Mucosa of descending colon (tissue), 3 donors: Measurements from ENCODE around the gene RALGPS1. TPM values are rescaled to one million over a fixed set of nuclear protein-coding genes. Genes with fewer than 3 reads are reported as not detected.

Source experiments
- ATAC-seq: fragments of 200-7000 bp; cut with Tn5 transposase; one replicate; pipeline ENCODE4 v1.9.1; 2020; ENCODE audit warnings: mild to moderate bottlenecking, moderate library complexity
- DNase-seq, 3 donors: peaks; one replicate each; pipeline ENCODE4 v3.0.0-alpha.2; 2020
- H3K36me3 ChIP-seq: fragments of 200-600 bp; one replicate; pipeline ENCODE4 v1.8.0; 2021; ENCODE audit warnings: low read depth, mild to moderate bottlenecking
- H3K4me1 ChIP-seq: fragments of 200-600 bp; one replicate; pipeline ENCODE4 v1.8.0; 2021; ENCODE audit warnings: low read depth, mild to moderate bottlenecking
- H3K4me3 ChIP-seq: fragments of 200-600 bp; one replicate; pipeline ENCODE4 v1.8.0; 2021; ENCODE audit warnings: mild to moderate bottlenecking
- H3K9me3 ChIP-seq: fragments of 200-600 bp; one replicate; pipeline ENCODE4 v1.8.0; 2021; ENCODE audit warnings: mild to moderate bottlenecking
- intact Hi-C, 2 donors: fragments of 100-400 bp; cut with DNase I in 1 of 2; cut with micrococcal nuclease in 1 of 2; formaldehyde crosslinking; loops; one replicate each; pipeline versions ENCODE4 v1.11.0 to v1.11.1; 2022; cut with DNase I, micrococcal nuclease
- total RNA-seq, 3 donors: library from RNA; stranded (reverse); fragmentation: NEBNext Ultra II Directional in 2 of 3; extraction: Animal tissue kit (Norgen Biotek cat#: 25700) in 2 of 3; gene quantifications; one replicate each; pipeline versions ENCODE4 v1.2.1 to v1.2.4, GENCODE V29; 2021 to 2023
- TF ChIP-seq, protein P1 (sequence below): fragments of 200-600 bp; IDR thresholded peaks from one replicate; pipeline ENCODE4 v1.8.0; 2022; ENCODE audit warnings: antibody characterized with exemption, mild to moderate bottlenecking
- donor health status: DM: no; HTN: no; CAD: no; lungs with moderate emphysema.
- donor health status: DM: no; HTN: no; CAD: no.
- donor health status: DM: no; HTN: yes; CAD: no.

RALGPS1 gene
- total RNA-seq, 3 donors from 2014 or later, result 31.3 to 55.4 (median 32.1) TPM

DNA sequence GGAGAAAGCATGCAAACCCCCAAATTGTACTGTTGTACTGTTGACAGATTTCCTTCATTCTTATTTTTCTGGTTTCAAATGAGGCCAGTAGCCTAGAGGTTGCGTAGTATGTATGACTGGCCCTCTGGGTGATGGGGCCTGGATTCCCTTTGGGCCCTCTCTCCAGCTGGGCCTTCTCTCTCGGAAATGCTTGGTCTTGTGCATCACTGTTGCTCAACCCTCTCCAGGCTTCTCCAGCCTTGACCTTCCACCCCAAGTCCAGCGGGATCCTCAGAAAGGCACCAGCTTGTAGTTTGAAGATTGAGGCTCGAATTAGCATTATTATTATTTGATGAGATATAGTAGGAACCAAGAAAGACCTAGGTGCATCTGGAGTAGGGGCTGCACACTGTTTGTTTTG, 120.8 kb downstream of the RALGPS1 start:
- H3K4me3 ChIP-seq, result no peak overlapping the region
- peak; percentile 56 for ATAC-seq
- no peaks in the 10 kb centered on the region for H3K4me1 ChIP-seq
- H3K36me3 ChIP-seq, result no peaks in the 10 kb centered on the region
- intact Hi-C loops, result no loop called here
- TF ChIP-seq, protein P1, sequence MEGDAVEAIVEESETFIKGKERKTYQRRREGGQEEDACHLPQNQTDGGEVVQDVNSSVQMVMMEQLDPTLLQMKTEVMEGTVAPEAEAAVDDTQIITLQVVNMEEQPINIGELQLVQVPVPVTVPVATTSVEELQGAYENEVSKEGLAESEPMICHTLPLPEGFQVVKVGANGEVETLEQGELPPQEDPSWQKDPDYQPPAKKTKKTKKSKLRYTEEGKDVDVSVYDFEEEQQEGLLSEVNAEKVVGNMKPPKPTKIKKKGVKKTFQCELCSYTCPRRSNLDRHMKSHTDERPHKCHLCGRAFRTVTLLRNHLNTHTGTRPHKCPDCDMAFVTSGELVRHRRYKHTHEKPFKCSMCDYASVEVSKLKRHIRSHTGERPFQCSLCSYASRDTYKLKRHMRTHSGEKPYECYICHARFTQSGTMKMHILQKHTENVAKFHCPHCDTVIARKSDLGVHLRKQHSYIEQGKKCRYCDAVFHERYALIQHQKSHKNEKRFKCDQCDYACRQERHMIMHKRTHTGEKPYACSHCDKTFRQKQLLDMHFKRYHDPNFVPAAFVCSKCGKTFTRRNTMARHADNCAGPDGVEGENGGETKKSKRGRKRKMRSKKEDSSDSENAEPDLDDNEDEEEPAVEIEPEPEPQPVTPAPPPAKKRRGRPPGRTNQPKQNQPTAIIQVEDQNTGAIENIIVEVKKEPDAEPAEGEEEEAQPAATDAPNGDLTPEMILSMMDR, result no peak
- no peaks in the 10 kb centered on the region for H3K9me3 ChIP-seq
- DNase-seq, result peak in 1 of 3 donors; percentile 28

DNA sequence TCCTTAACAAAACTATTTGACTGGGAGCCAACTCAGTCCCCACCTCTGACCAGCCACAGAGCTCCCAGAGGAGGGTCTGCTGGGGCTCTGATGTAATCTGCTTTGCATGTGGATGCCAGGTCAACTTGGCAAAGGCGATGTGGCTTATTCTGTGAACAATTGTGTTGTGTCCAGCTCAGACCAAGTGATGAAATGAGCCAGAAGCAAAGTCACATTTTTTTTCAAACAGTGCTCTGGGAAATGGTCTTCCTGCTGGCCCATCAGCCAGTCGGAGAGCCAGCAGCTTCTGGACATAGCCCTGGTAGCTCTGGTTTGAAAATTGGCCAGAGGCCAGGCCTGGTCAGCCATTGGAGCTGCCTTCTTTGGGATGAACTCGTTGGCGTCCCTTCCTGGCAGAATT, 121.4 kb downstream of the RALGPS1 start:
- TF ChIP-seq, protein P1, result no peak
- DNase-seq (no peak), ATAC-seq (peak; percentile 37)
- intact Hi-C loops, result no loop called here
- Histone ChIP-seq H3K9me3 (no peaks in the 10 kb centered on the region), H3K4me3 (no peak overlapping the region), H3K4me1 (no peaks in the 10 kb centered on the region), H3K36me3 (no peaks in the 10 kb centered on the region)

- H3K9me3 ChIP-seq, result no peaks in the 10 kb centered on the region
- intact Hi-C loops, result no loop called here
- no peaks in the 10 kb centered on the region for H3K4me1 ChIP-seq
- no peaks in the 10 kb centered on the region for H3K36me3 ChIP-seq
- TF ChIP-seq, protein P1, result no peak
- H3K4me3 ChIP-seq, result no peak overlapping the region
- ATAC-seq, result no peak
- DNase-seq, result no peak
Observed at GRCh38 chr9:127036437-127036836, 121.9 kb downstream of the RALGPS1 start.

GRCh38 chr9:127038531-127038930, 123.9 kb downstream of the RALGPS1 start:
- TF ChIP-seq, protein P1, result no peak
- DNase-seq (no peak), ATAC-seq (no peak)
- Histone ChIP-seq H3K4me1 (no peaks in the 10 kb centered on the region), H3K4me3 (no peak overlapping the region), H3K9me3 (no peaks in the 10 kb centered on the region), H3K36me3 (no peaks in the 10 kb centered on the region)
- intact Hi-C loops, result no loop called here

GRCh38 chr9:127039492-127039891, 124.9 kb downstream of the RALGPS1 start:
- intact Hi-C loops, result no loop called here
- Histone ChIP-seq H3K4me1 (no peaks in the 10 kb centered on the region), H3K9me3 (no peaks in the 10 kb centered on the region), H3K4me3 (no peak overlapping the region), H3K36me3 (no peaks in the 10 kb centered on the region)
- TF ChIP-seq, protein P1, result no peak
- DNase-seq (no peak), ATAC-seq (no peak)

- no peak for ATAC-seq
- TF ChIP-seq, protein P1, result no peak
- intact Hi-C loops, result no loop called here
- Histone ChIP-seq H3K4me1 (peaks cover 8% of the 10 kb centered on the region), H3K4me3 (no peak overlapping the region), H3K9me3 (no peaks in the 10 kb centered on the region), H3K36me3 (no peaks in the 10 kb centered on the region)
- no peak for DNase-seq
Observed at GRCh38 chr9:127045148-127045547, 130.6 kb downstream of the RALGPS1 start.
